ENCODE measurements around the gene HAUS3. TPM values are rescaled to one million over a fixed set of nuclear protein-coding genes. Genes with fewer than 3 reads are reported as not detected.

HAUS3 gene
- total and polyA plus RNA-seq, 2 experiments from 2014 or later, result 21.4 to 36.0 TPM

DNA sequence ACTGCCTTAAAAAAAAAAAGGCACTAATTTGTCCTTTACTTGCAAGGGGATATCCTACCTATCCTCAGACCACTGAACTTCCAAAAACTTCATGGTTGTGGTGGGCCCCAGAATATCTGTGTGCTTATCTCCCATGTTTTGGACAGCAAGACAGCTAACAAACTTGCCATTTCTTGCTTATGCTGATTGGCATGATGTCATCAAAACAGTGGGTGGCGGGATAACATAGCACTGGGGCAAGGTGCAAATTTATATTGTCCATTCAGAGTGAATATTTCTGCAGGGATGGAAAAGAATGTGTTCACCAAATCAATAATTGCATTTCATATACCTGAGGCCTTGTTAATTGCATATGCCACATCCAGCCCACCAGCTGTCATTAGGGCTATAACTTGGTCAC, 23.5 kb downstream of the HAUS3 start (continued):
- TF ChIP-seq, protein P1, sequence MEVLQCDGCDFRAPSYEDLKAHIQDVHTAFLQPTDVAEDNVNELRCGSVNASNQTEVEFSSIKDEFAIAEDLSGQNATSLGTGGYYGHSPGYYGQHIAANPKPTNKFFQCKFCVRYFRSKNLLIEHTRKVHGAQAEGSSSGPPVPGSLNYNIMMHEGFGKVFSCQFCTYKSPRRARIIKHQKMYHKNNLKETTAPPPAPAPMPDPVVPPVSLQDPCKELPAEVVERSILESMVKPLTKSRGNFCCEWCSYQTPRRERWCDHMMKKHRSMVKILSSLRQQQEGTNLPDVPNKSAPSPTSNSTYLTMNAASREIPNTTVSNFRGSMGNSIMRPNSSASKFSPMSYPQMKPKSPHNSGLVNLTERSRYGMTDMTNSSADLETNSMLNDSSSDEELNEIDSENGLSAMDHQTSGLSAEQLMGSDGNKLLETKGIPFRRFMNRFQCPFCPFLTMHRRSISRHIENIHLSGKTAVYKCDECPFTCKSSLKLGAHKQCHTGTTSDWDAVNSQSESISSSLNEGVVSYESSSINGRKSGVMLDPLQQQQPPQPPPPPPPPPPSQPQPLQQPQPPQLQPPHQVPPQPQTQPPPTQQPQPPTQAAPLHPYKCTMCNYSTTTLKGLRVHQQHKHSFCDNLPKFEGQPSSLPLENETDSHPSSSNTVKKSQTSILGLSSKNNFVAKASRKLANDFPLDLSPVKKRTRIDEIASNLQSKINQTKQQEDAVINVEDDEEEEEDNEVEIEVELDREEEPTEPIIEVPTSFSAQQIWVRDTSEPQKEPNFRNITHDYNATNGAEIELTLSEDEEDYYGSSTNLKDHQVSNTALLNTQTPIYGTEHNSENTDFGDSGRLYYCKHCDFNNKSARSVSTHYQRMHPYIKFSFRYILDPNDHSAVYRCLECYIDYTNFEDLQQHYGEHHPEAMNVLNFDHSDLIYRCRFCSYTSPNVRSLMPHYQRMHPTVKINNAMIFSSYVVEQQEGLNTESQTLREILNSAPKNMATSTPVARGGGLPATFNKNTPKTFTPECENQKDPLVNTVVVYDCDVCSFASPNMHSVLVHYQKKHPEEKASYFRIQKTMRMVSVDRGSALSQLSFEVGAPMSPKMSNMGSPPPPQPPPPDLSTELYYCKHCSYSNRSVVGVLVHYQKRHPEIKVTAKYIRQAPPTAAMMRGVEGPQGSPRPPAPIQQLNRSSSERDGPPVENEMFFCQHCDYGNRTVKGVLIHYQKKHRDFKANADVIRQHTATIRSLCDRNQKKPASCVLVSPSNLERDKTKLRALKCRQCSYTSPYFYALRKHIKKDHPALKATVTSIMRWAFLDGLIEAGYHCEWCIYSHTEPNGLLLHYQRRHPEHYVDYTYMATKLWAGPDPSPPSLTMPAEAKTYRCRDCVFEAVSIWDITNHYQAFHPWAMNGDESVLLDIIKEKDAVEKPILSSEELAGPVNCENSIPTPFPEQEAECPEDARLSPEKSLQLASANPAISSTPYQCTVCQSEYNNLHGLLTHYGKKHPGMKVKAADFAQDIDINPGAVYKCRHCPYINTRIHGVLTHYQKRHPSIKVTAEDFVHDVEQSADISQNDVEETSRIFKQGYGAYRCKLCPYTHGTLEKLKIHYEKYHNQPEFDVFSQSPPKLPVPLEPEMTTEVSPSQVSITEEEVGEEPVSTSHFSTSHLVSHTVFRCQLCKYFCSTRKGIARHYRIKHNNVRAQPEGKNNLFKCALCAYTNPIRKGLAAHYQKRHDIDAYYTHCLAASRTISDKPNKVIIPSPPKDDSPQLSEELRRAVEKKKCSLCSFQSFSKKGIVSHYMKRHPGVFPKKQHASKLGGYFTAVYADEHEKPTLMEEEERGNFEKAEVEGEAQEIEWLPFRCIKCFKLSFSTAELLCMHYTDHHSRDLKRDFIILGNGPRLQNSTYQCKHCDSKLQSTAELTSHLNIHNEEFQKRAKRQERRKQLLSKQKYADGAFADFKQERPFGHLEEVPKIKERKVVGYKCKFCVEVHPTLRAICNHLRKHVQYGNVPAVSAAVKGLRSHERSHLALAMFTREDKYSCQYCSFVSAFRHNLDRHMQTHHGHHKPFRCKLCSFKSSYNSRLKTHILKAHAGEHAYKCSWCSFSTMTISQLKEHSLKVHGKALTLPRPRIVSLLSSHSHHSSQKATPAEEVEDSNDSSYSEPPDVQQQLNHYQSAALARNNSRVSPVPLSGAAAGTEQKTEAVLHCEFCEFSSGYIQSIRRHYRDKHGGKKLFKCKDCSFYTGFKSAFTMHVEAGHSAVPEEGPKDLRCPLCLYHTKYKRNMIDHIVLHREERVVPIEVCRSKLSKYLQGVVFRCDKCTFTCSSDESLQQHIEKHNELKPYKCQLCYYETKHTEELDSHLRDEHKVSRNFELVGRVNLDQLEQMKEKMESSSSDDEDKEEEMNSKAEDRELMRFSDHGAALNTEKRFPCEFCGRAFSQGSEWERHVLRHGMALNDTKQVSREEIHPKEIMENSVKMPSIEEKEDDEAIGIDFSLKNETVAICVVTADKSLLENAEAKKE (CRISPR knock-in tag; IDR thresholded peaks at IDR 0.05), result no peak
- TF ChIP-seq EZH2phosphoT487 (IDR thresholded peaks at IDR 0.05; ENCODE audit: unreplicated experiment) (no peak), ZNF114 (CRISPR knock-in tag; IDR thresholded peaks at IDR 0.05) (no peak), POLR2AphosphoS5 (IDR thresholded peaks at IDR 0.05; ENCODE audit: low read depth) (no peak), CREB1 (CRISPR knock-in tag; IDR thresholded peaks at IDR 0.05; ENCODE audit: low read depth) (no peak), NANOG (IDR thresholded peaks at IDR 0.05; ENCODE audit: borderline replicate concordance) (no peak), STAT1 (IDR thresholded peaks at IDR 0.05; ENCODE audit: unreplicated experiment) (no peak)
- TF ChIP-seq, protein P2, sequence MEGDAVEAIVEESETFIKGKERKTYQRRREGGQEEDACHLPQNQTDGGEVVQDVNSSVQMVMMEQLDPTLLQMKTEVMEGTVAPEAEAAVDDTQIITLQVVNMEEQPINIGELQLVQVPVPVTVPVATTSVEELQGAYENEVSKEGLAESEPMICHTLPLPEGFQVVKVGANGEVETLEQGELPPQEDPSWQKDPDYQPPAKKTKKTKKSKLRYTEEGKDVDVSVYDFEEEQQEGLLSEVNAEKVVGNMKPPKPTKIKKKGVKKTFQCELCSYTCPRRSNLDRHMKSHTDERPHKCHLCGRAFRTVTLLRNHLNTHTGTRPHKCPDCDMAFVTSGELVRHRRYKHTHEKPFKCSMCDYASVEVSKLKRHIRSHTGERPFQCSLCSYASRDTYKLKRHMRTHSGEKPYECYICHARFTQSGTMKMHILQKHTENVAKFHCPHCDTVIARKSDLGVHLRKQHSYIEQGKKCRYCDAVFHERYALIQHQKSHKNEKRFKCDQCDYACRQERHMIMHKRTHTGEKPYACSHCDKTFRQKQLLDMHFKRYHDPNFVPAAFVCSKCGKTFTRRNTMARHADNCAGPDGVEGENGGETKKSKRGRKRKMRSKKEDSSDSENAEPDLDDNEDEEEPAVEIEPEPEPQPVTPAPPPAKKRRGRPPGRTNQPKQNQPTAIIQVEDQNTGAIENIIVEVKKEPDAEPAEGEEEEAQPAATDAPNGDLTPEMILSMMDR (conservative IDR thresholded peaks at IDR 0.05; ENCODE audit: low read depth in 2 of 2), result no peak

- Histone ChIP-seq H3F3A (replicated peaks; ENCODE audit: low read depth) (peaks cover 6% of the 10 kb centered on the region), H3K4me3 (no peak overlapping the region), H4K20me1 (replicated peaks; ENCODE audit: insufficient read depth) (no peaks in the 10 kb centered on the region), H3K4me1 (ENCODE audit: insufficient read depth) (peaks cover 33% of the 10 kb centered on the region), H2AFZ (no peak overlapping the region), H3K36me3 (ENCODE audit: insufficient read depth) (no peaks in the 10 kb centered on the region), H3K79me2 (replicated peaks; ENCODE audit: insufficient read depth) (no peaks in the 10 kb centered on the region), H3K4me2 (no peak overlapping the region), H3K27me3 (ENCODE audit: insufficient read depth) (no peaks in the 10 kb centered on the region), H3K27ac (ENCODE audit: low read depth) (no peak overlapping the region), H3K9me2 (ENCODE audit: insufficient read depth) (peaks cover 3% of the 10 kb centered on the region; the same call in 1 of the 2 replicates)
- Mint-ChIP-seq H3K36me3 (ENCODE audit: low read depth) (no peaks in the 10 kb centered on the region), H3K9me3 (no peaks in the 10 kb centered on the region), H3K27me3 (ENCODE audit: insufficient read depth, low read depth, poor library complexity) (peaks cover 3% of the 10 kb centered on the region), H3K4me1 (peaks cover 48% of the 10 kb centered on the region), H3K27ac (no peak overlapping the region; the same call in 1 of the 2 replicates), H3K4me3 (no peak overlapping the region)
- ATAC-seq, result no peak
- DNase-seq (ENCODE audit: low spot score), result no peak
- TF ChIP-seq EZH2 (IDR thresholded peaks at IDR 0.05; ENCODE audit: low read depth, unreplicated experiment) (no peak), STAT1 (IDR thresholded peaks at IDR 0.05; ENCODE audit: unreplicated experiment) (no peak), NANOG (IDR thresholded peaks at IDR 0.05; ENCODE audit: borderline replicate concordance) (no peak), ZNF331 (CRISPR knock-in tag; IDR thresholded peaks at IDR 0.05; ENCODE audit: low read depth) (no peak), REST (IDR thresholded peaks at IDR 0.05; ENCODE audit: unreplicated experiment) (no peak), EZH2phosphoT487 (IDR thresholded peaks at IDR 0.05; ENCODE audit: unreplicated experiment) (no peak)
- TF ChIP-seq, protein P3, sequence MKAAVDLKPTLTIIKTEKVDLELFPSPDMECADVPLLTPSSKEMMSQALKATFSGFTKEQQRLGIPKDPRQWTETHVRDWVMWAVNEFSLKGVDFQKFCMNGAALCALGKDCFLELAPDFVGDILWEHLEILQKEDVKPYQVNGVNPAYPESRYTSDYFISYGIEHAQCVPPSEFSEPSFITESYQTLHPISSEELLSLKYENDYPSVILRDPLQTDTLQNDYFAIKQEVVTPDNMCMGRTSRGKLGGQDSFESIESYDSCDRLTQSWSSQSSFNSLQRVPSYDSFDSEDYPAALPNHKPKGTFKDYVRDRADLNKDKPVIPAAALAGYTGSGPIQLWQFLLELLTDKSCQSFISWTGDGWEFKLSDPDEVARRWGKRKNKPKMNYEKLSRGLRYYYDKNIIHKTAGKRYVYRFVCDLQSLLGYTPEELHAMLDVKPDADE (IDR thresholded peaks at IDR 0.05), result no peak
Measured at GRCh38 chr4:2217726-2218125, 24.2 kb downstream of the HAUS3 start.
